Ishikawa (cell line): ENCODE results near the gene THUMPD1.

ENCODE experiments used
- CEBPB ChIP-seq: IDR thresholded peaks from 2 replicates; pipeline ENCODE4 v1.6.1; 2012
- EGR1 ChIP-seq: IDR thresholded peaks from 2 replicates; pipeline ENCODE4 v1.6.1; 2012
- EP300 ChIP-seq: IDR thresholded peaks from 2 replicates; pipeline ENCODE4 v1.6.1; 2012; ENCODE audit warnings: borderline replicate concordance
- FOXM1 ChIP-seq: IDR thresholded peaks from 2 replicates; pipeline ENCODE4 v1.6.1; 2012; ENCODE audit warnings: low read depth, borderline replicate concordance
- MAX ChIP-seq: IDR thresholded peaks from 2 replicates; pipeline ENCODE4 v1.6.1; 2012
- NFIC ChIP-seq: IDR thresholded peaks from 2 replicates; pipeline ENCODE4 v1.6.1; 2012
- RAD21 ChIP-seq: IDR thresholded peaks from 2 replicates; pipeline ENCODE4 v1.6.1; 2012; ENCODE audit warnings: low read depth
- REST ChIP-seq: IDR thresholded peaks from 2 replicates; pipeline ENCODE4 v1.6.1; 2012; ENCODE audit warnings: low read depth, mild to moderate bottlenecking
- TAF1 ChIP-seq: IDR thresholded peaks from 2 replicates; pipeline ENCODE4 v1.6.1; 2012; ENCODE audit warnings: low read depth, mild to moderate bottlenecking
- TEAD4 ChIP-seq: IDR thresholded peaks from 2 replicates; pipeline ENCODE4 v1.6.1; 2012
- USF1 ChIP-seq: IDR thresholded peaks from 2 replicates; pipeline ENCODE4 v1.6.1; 2012
- ZBTB7A ChIP-seq: IDR thresholded peaks from 2 replicates; pipeline ENCODE4 v1.6.1; 2012; ENCODE audit warnings: low read depth

- TF ChIP-seq EGR1 (no peak), REST (no peak), EP300 (no peak), RAD21 (no peak), NFIC (peak; percentile 26; the same call in 1 of the 2 replicates), USF1 (no peak), TEAD4 (peak; percentile 59), CEBPB (no peak), FOXM1 (no peak), MAX (peak; percentile 60), TAF1 (peak; percentile 64; the same call in 1 of the 2 replicates), ZBTB7A (no peak)
Measured at GRCh38 chr16:20741554-20742285, at the start of gene THUMPD1.
